Measurements from ENCODE around the gene ALKBH8.

DNA sequence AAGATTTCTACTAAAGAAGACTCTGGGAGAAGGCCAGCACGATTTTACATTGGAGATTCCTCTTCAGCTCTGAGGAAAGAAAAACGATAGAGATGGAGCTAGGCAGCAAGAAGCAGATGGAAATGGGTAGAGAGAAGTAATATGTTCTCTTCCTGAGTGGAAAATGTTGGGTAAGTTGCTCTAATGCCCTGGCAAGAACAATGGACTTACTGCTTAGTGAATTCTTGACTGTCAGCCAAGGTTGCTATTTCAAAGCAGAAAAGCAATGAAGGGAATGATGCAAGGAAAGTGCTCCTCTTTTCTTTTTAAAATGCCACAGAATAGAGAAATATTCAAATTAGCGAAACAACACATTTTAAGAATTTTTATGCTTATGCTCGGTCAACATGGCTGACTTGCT lies 69.5 kb downstream of the ALKBH8 start:
- TF ChIP-seq, protein P1, sequence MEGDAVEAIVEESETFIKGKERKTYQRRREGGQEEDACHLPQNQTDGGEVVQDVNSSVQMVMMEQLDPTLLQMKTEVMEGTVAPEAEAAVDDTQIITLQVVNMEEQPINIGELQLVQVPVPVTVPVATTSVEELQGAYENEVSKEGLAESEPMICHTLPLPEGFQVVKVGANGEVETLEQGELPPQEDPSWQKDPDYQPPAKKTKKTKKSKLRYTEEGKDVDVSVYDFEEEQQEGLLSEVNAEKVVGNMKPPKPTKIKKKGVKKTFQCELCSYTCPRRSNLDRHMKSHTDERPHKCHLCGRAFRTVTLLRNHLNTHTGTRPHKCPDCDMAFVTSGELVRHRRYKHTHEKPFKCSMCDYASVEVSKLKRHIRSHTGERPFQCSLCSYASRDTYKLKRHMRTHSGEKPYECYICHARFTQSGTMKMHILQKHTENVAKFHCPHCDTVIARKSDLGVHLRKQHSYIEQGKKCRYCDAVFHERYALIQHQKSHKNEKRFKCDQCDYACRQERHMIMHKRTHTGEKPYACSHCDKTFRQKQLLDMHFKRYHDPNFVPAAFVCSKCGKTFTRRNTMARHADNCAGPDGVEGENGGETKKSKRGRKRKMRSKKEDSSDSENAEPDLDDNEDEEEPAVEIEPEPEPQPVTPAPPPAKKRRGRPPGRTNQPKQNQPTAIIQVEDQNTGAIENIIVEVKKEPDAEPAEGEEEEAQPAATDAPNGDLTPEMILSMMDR (IDR thresholded peaks at IDR 0.05): no peak
- no peak for TF ChIP-seq POLR2A (IDR thresholded peaks at IDR 0.05)
- no peak for TF ChIP-seq EP300 (IDR thresholded peaks at IDR 0.05)
- no peak for TF ChIP-seq POLR2AphosphoS5 (IDR thresholded peaks at IDR 0.05)

Data from sigmoid colon (tissue), 4 donors.